Neural cell (in vitro differentiated cells): ENCODE results near the gene RSBN1.

ENCODE experiments used
- CTCF ChIP-seq: fragments of 450-650 bp; IDR thresholded peaks from 2 replicates; pipeline ENCODE4 v1.5.1; 2014; ENCODE audit warnings: antibody characterized with exemption, mild to moderate bottlenecking, moderate library complexity; ENCODE audit not compliant: poor library complexity, severe bottlenecking
- EP300 ChIP-seq: fragments of 450-650 bp; conservative IDR thresholded peaks from 2 replicates; pipeline ENCODE4 v1.6.1; 2014; ENCODE audit warnings: antibody characterized with exemption, mild to moderate bottlenecking, moderate library complexity; ENCODE audit not compliant: poor library complexity, severe bottlenecking
- EZH2 ChIP-seq: fragments of 200-600, 300-800 bp; shearing (Covaris generic), sonication (generic); IDR thresholded peaks from 2 replicates; pipeline ENCODE4 v1.6.1; 2014; ENCODE audit warnings: antibody characterized with exemption, low read length, borderline replicate concordance, mild to moderate bottlenecking; ENCODE audit not compliant: insufficient read depth, poor library complexity, severe bottlenecking
- POLR2AphosphoS5 ChIP-seq: IDR thresholded peaks from 2 replicates; pipeline ENCODE4 v1.6.1; 2012
- REST ChIP-seq: IDR thresholded peaks from 2 replicates; pipeline ENCODE4 v1.6.1; 2012; ENCODE audit warnings: borderline replicate concordance
- TAF1 ChIP-seq: IDR thresholded peaks from 2 replicates; pipeline ENCODE4 v1.6.1; 2012; ENCODE audit warnings: low read depth

GRCh38 chr1:113732802-113733201, 79.5 kb downstream of the RSBN1 start:
- no peak for TF ChIP-seq CTCF
- TF ChIP-seq TAF1: no peak
- no peak for TF ChIP-seq POLR2AphosphoS5
- TF ChIP-seq REST: no peak
- TF ChIP-seq EZH2: no peak
- TF ChIP-seq EP300: no peak
